HG02623 (cell line): ENCODE results near the gene OR8H2.
"Not testable (repeated sequence)": the region's sequence is repeated elsewhere in the genome, so short reads cannot be mapped to it uniquely, and the experiment has no call there.

Source experiments
- ATAC-seq: cut with Tn5 transposase; IDR thresholded peaks from one replicate; pipeline ENCODE4 v1.9.1; 2021; ENCODE audit warnings: moderate library complexity; ENCODE audit not compliant: unreplicated experiment

The OR8H2 gene

GRCh38 chr11:56103210-56103737, at the start of gene OR8H2:
OR8H2 (plus strand) TSS chr11:56103687; CDS start chr11:56105043, 1,356 bp downstream.
- ATAC-seq, result no peak

GRCh38 chr11:56056366-56056765, 47.1 kb upstream of the OR8H2 start:
- not testable (repeated sequence) for ATAC-seq

GRCh38 chr11:56057661-56058237, 45.7 kb upstream of the OR8H2 start:
- not testable (repeated sequence) for ATAC-seq

GRCh38 chr11:56058260-56058780, 45.2 kb upstream of the OR8H2 start:
- not testable (repeated sequence) for ATAC-seq

GRCh38 chr11:56066980-56067379, 36.5 kb upstream of the OR8H2 start:
- no peak for ATAC-seq

- no peak for ATAC-seq
Observed at GRCh38 chr11:56089697-56090096, 13.8 kb upstream of the OR8H2 start.

- no peak for ATAC-seq
Observed at GRCh38 chr11:56093008-56093407, 10.5 kb upstream of the OR8H2 start, which contains the start of gene OR8I2. OR8I2 (plus strand) TSS chr11:56093308; CDS start chr11:56093308, 0 bp downstream.

- ATAC-seq, result no peak
Observed at GRCh38 chr11:56122073-56122472, 18.6 kb downstream of the OR8H2 start, which contains the start of gene OR8H3. OR8H3 (plus strand) TSS chr11:56122373; CDS start chr11:56122373, 0 bp downstream.

GRCh38 chr11:56140151-56140661, 36.7 kb downstream of the OR8H2 start, which contains the start of gene OR8J3:
OR8J3 (minus strand) TSS chr11:56140201; CDS start chr11:56137718, 2,483 bp downstream.
- no peak for ATAC-seq

GRCh38 chr11:56143681-56144080, 40.2 kb downstream of the OR8H2 start:
- not testable (repeated sequence) for ATAC-seq

- ATAC-seq, result no peak
Observed at GRCh38 chr11:56151376-56151775, 47.9 kb downstream of the OR8H2 start.

GRCh38 chr11:56152333-56152732, 48.8 kb downstream of the OR8H2 start:
- ATAC-seq, result no peak
